ENCODE results near the gene PGC. TPM values are rescaled to one million over a fixed set of nuclear protein-coding genes. Genes with fewer than 3 reads are reported as not detected.

The PGC gene
- total RNA-seq, 4 donors from 2014 or later = 1.5 TPM; not detected in 3

- WGBS, 2 donors (ENCODE audit: low coverage in 1 of 2) = 59 to 80% methylated on average over 1 to 11 of the region's 12 CpGs
- Histone ChIP-seq H3K36me3 (no peaks in the 10 kb centered on the region), H3K9me3 (no peaks in the 10 kb centered on the region), H3K27me3 (no peaks in the 10 kb centered on the region), H3K27ac (peak overlapping the region; percentile 66 to 87 (median 78)), H3K4me3 (no peak overlapping the region), H3K4me1 (peaks cover 27 to 46% (median 32%) of the 10 kb centered on the region in 4 donors)
- DNase-seq = no peak
- no peak for TF ChIP-seq POLR2AphosphoS5 (IDR thresholded peaks at IDR 0.05)
- no peak for TF ChIP-seq CTCF (IDR thresholded peaks at IDR 0.05)
- TF ChIP-seq EP300 (IDR thresholded peaks at IDR 0.05; ENCODE audit: low read depth) = no peak
- no peak for TF ChIP-seq POLR2A (IDR thresholded peaks at IDR 0.05)
- intact Hi-C loops (cut with DNase I; ENCODE audit: low total_unique reads) = no loop called here
- in situ Hi-C loops (cut with MboI; ENCODE audit: low pct_ligation_motif_present in 1 of 4, low pct_unique_long_range_greater_than_20kb in 1 of 4, low sequenced_read_pairs in 3 of 4) = no loop called here
Measured at GRCh38 chr6:41705311-41705995, 41.7 kb downstream of the PGC start.

- WGBS, 2 donors (ENCODE audit: low coverage in 1 of 2) = 59% methylated on average over 5 of the region's 5 CpGs; no CpG with 5 or more reads in 1 of the 2 donors
- Histone ChIP-seq H3K4me1 (peaks cover 27 to 46% (median 32%) of the 10 kb centered on the region in 4 donors), H3K9me3 (no peaks in the 10 kb centered on the region), H3K27me3 (no peaks in the 10 kb centered on the region), H3K27ac (peak overlapping the region; percentile 66 to 87 (median 78)), H3K36me3 (no peaks in the 10 kb centered on the region), H3K4me3 (no peak overlapping the region)
- DNase-seq = peak; percentile 50
- TF ChIP-seq POLR2AphosphoS5 (IDR thresholded peaks at IDR 0.05) (peak in 1 of 3 donors; percentile 46), POLR2A (IDR thresholded peaks at IDR 0.05) (peak; percentile 20), CTCF (IDR thresholded peaks at IDR 0.05) (no peak), EP300 (IDR thresholded peaks at IDR 0.05; ENCODE audit: low read depth) (no peak)
- in situ Hi-C loops (cut with MboI; ENCODE audit: low pct_ligation_motif_present in 1 of 4, low pct_unique_long_range_greater_than_20kb in 1 of 4, low sequenced_read_pairs in 3 of 4) (no loop called here), intact Hi-C loops (cut with DNase I; ENCODE audit: low total_unique reads) (no loop called here)
Measured at GRCh38 chr6:41704656-41705310, 42.4 kb downstream of the PGC start.

GRCh38 chr6:41704028-41704427 lies 43.2 kb downstream of the PGC start:
- DNase-seq = no peak
- Histone ChIP-seq H3K4me3 (no peak overlapping the region), H3K27me3 (no peaks in the 10 kb centered on the region), H3K36me3 (no peaks in the 10 kb centered on the region), H3K4me1 (peaks cover 27 to 46% (median 32%) of the 10 kb centered on the region in 4 donors), H3K9me3 (no peaks in the 10 kb centered on the region), H3K27ac (peak overlapping the region in 3 of 4 donors; percentile 66 to 87 (median 80))
- in situ Hi-C loops (cut with MboI; ENCODE audit: low pct_ligation_motif_present in 1 of 4, low pct_unique_long_range_greater_than_20kb in 1 of 4, low sequenced_read_pairs in 3 of 4) (no loop called here), intact Hi-C loops (cut with DNase I; ENCODE audit: low total_unique reads) (no loop called here)
- 75 to 81% methylated on average over 6 to 7 of the region's 7 CpGs for WGBS, 2 donors (ENCODE audit: low coverage in 1 of 2)
- TF ChIP-seq CTCF (IDR thresholded peaks at IDR 0.05) (no peak), POLR2AphosphoS5 (IDR thresholded peaks at IDR 0.05) (no peak)

DNA sequence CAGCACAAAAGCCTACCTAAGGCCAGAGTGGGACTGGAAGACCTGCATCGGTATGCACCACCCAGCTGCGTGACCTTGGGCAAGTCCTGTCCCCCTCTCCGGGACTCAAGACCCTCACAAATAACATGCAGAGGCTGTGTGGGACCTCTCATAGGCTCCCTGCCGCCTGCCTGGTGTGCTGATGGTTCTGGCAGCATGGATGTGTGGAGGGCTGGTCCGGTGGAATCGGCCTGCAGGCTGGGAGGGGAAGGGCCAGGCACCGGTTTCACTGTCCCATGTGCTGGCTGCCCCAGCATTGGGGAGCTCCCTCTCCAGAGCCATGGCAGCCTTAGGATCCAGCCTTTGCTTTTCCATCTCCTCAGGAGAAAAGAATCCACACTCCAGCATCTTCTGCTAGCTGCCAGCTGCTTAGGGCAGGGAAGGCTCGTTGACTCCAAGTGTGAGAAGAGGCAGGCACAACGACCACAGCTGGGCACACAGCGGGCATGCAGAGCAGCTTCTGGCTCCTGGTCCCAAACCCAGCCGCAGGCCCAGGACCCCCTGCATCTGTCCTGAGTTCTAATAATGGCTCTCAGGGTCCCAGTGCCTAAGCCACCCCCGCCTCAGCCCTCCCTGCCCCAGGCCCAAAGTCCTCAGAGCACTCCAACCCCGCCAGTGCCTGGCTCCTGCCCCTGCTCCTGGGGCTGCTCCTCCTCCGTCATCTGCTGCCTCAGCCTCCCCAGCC lies 44.3 kb downstream of the PGC start:
- in situ Hi-C loops (cut with MboI; ENCODE audit: low pct_ligation_motif_present in 1 of 4, low pct_unique_long_range_greater_than_20kb in 1 of 4, low sequenced_read_pairs in 3 of 4) = no loop called here
- TF ChIP-seq POLR2AphosphoS5 (IDR thresholded peaks at IDR 0.05) (no peak), EP300 (IDR thresholded peaks at IDR 0.05; ENCODE audit: low read depth) (no peak), CTCF (IDR thresholded peaks at IDR 0.05) (no peak), POLR2A (IDR thresholded peaks at IDR 0.05) (no peak)

More for the DNA sequence above, 44.3 kb downstream of the PGC start:
- Histone ChIP-seq H3K36me3 (no peaks in the 10 kb centered on the region), H3K4me1 (peaks cover 27 to 38% (median 32%) of the 10 kb centered on the region in 4 donors), H3K27ac (no peak overlapping the region), H3K27me3 (no peaks in the 10 kb centered on the region), H3K9me3 (no peaks in the 10 kb centered on the region), H3K4me3 (no peak overlapping the region)
- intact Hi-C loops (cut with DNase I; ENCODE audit: low total_unique reads) = loop anchor here (2.0 kb wide), 1 partner anchor 70 kb away; no protein-coding TSS in a partner anchor
- 87% methylated on average over 14 of the region's 14 CpGs; no CpG with 5 or more reads in 1 of the 2 donors for WGBS, 2 donors (ENCODE audit: low coverage in 1 of 2)
- DNase-seq = no peak
